Superior temporal gyrus (tissue), 1 donor: ENCODE results near the gene CDRT4.
"Not testable (repeated sequence)": the region's sequence is repeated elsewhere in the genome, so short reads cannot be mapped to it uniquely, and the experiment has no call there.

Experiments
- DNase-seq: peaks from one replicate; pipeline ENCODE4 v3.0.0-alpha.2; 2016; ENCODE audit errors: extremely low spot score

The CDRT4 gene

DNA sequence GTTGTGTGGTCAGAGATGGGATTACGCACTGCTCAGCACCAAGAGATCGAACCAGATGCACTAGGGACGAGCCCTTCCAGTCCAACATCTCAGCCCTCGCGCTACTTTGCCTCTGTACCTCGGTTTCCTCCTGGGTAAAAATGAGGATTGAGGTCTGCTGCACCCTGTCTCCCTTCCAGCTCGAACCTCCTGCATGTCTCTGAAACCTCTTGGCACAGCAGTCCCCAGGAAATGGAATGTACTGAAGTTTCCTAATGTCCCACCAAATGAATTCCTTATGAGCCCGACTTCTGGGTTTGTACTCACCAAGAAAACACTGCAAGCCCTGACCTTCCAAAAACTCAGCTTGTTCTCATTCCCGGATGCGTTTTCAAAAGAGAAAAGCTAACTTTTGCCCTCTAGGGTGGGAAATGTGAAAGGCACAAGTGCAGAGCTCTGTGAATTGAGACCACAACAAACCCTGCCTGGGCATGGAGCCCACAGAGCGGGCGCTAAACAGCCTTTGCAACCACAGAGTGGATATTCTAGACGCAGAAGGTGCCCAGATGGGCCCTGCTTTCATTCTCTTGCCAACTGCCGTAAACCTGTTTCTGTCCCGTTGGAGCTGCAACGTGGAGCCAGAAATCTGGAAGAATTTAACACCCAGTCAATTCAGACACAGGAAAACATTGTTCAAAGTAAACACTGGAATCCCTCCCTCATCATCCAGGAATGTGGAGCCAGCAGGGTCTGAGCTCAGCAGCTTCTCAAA is 10.3 kb downstream of the CDRT4 start:
- peak; percentile 92 for DNase-seq

DNA sequence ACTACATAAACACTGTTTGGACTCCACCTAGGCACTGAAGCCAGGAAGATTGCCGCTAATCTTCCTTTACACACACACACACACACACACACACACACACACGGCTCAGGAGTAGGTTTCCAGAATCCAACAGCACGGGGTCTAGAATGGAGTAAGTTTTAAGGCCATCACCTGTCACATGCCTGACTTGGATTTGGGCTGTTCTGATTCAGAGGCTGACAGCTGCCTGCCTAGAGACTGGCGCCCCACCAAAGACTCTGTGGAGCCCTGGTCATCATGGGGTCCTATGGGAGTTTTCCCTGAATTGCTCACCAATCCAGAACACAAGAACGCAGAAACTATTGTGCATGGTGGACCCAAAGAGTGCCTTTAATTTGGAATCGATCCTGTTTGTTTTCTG is 10.9 kb downstream of the CDRT4 start:
- no peak for DNase-seq

DNA sequence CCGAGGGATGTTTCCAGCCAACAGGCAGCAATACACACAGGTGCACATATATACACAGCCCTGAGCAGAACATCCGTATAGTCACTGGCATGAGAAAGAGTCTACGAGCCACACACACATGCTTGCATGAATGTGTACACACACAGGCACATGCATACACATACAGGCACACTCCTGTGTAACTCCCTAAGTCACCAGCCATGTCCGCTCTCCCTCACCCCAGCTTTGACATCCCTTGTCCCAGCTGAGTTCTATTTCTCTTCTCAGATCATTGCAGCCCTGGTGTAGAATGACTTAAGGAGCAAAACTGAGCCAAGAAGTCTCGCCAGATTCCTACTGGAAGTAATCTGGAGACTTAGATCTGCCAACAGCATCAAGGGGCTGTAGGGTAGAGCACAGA is 13.1 kb downstream of the CDRT4 start:
- no peak for DNase-seq

DNA sequence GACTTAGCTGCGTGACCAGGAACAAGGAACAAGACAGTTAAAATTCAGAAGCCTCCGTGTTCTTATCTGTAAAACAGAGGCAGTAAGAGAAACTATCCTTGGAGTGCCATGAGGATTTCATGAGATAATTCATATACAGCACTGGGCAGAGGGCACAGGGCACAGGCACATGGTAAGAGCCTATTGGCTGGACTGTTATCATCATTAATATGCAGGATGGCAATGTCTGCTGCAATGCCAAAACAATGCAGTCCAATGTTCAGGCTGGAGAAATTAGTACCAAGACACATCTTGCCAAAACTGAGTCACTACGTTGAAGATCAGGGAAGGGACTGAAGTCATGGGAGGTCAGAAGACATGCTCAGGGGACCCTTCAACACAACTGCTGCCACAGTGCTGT is 13.6 kb downstream of the CDRT4 start:
- DNase-seq: peak; percentile 86

DNA sequence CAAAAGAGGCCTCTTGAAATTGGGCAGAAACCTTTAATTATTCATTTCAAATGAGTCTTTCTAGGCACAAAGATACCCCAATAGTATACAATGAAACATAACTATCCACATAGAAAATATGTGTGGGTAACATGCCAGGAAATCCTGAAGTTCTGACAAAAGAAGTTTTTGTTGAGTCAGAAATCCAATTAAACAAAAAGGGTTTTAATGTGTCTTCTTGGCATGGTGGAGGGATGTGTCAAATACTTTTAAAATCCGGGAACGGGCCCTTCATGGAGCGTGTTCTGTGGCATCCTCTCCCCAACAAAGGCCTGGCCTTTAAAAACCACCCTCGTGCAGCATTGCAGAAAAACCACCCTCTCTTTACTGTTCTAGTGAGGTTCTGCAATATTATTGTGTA is 14.2 kb downstream of the CDRT4 start:
- no peak for DNase-seq

DNA sequence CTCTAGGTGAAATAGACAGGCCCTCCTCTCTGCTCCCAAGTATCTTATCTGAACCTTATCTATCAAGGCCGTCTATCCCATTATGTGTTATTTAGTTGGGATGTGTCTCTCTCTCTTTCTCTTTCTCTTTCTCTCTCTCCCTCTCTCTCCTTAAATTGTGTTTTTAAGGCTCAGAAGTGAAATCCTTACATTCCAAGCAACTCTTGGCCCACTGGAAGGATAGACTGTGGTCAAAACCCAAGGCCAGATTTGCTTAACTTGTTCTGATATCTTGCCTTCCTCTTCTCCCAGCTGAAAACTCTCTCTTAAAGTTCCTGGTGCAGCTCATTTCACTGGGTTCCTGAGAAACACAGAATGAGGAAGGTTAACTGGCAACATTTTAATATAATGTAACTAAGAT is 14.7 kb downstream of the CDRT4 start:
- DNase-seq: no peak

DNA sequence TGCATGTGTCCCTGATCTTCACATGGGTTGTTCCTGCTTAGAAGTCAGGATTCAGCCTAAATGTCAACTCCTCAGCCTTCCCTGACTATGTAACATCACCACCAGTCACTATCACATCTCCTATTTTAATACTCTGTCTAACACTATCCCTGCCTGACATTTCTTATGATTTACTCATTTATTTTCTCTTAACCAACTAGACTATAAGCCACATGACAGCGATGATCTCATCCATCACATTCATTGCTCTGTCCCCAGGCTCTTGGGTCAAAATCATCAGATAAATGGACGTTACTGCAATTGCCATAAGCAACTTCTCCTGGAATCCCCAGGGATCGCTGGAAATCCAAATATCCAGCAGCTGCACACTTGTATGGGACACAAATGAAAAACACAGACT is 15.7 kb downstream of the CDRT4 start:
- DNase-seq: no peak

DNA sequence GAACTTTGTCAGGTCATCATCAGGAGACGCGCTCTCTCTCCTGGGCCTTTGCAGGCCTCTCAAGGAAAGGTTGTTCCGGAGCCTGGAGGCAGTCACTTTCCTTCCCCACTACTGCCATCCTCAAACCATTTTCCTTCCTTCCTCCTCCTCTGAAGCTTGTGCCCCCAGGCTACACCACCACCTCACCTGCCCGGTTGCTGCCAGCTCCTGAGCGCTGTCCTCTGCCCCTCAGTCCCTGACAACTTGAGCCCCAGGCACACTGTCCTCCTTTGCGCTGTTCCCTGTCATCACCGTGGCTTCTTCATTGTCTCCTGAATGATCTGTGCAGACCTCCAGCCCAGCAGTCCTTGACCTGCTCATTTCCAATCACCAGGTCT is 18.9 kb downstream of the CDRT4 start:
- no peak for DNase-seq

DNA sequence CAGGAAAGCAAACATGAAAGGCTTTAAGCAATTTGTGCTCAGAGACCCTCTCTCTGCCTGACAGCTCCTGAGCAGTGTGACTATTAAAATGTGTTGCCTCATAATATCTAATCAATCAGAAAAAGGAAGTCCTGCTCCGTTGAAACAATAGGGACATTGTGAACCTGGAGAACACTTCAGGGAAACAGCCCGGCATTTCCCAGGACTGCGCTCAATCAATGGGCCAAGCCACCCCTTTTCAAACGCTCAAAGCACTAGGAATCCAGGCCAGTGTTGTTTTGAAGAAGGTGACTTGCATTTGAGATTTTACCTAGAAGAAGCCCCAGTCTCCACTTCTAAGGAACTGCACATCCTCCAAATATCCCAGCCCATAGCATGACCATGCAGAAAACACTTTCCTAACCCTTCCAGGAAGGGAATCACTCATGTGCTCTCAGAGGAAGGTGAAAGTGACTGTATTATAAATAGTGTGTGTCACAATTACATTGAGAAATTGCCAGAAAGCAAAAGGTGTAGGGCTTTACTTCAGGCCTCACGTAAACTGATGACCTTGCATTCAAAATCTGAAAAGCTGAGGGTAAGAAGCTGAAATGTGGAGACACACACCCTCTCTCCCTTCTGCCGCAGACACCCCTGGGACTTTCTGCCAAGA is 19.4 kb downstream of the CDRT4 start:
- no peak for DNase-seq

DNA sequence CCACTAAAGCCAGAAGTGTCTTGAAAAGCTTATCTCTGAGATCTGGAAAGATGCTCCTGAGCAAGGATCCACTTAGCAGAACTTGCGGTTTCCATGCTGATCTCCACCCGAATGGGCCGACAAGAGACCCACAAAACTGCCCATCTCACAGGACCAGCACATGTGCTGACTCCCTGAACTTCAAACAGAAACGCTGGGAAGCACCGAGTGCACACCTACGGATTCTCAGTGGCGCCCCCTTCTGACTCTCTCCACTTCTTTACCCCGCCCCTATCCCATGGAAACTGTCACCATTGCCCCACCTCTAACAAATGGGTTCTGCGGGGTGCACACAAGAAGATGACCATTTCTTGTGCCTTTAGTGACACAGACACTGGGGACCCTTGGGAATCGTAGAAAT is 21.4 kb downstream of the CDRT4 start:
- DNase-seq: no peak

DNA sequence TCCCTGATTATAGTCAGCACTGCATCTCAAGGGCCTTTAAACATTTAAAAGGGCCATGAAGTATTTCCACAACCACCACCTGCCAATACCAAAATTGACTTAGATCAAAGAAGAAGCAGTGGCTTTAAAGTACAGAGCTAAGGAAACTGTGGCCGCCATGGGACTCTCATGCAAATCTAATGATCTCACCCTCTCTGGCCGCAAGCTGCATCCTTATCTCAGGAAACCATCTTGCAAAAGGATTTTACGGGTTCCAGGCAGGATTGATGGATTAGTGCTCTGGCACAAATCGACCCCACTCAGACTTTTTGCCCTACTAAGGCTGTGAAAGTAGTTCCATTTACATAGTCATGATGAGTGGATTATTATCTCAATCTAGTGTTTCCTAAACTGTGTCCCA is 22.6 kb downstream of the CDRT4 start:
- no peak for DNase-seq

DNA sequence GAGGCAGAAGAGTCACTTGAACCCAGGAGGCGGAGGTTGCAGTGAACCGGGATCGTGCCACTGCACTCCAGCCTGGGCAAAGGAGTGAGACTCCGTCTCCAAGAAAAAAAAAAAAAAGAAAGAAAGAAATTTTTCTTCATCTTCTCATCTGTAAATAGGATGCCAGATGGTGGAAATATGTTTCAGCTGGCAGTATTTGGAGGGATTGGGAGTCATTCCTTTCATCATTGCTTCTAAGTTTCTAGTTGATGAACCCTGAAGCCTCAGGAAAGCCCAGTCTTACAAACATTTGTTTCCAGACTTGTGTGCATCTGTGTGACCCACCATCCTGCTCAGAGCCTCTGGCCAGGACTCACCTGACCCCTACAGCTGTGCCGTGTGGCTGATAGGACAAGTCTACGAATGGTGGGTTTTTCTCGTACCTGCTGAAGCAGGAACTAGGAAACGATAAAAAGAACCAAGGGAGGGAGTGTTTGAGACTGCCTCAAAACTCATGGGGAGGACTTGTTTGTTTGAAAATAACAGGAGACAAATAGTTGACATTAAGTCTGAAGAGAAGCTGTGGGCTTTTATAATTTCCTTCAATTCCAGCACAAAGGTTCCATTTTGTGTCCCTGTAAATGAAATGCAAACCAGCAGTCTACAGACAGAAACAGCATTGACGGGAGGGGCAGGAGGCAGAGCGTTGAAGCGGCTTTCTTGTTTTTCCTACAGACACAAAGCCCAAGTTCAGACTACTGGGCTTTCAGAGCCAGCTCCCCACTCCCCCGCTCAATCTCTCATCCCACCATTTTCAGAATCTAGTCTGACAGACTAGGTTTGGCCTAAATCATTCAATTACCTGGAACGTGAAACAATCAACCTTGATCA is 24.9 kb downstream of the CDRT4 start:
- DNase-seq: peak; percentile 86

DNA sequence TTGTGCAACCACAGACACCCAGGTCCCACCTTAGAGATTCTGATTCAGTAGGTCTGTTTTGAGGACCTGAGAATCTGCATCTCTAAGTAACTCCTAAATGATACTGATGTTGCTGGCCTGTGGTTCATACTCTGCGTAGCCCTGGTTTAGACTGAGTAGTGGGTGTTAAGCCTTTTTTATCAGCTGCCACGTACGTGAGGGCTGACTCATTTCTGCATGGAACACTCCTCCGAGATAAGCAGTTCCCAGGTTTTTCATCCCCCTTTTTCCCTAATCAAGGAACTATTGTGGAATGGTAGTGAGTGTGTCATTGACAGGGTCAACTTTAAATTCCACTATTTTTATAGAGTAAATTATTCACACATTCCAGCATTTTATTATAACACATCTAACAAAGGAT is 26.1 kb downstream of the CDRT4 start:
- no peak for DNase-seq

DNA sequence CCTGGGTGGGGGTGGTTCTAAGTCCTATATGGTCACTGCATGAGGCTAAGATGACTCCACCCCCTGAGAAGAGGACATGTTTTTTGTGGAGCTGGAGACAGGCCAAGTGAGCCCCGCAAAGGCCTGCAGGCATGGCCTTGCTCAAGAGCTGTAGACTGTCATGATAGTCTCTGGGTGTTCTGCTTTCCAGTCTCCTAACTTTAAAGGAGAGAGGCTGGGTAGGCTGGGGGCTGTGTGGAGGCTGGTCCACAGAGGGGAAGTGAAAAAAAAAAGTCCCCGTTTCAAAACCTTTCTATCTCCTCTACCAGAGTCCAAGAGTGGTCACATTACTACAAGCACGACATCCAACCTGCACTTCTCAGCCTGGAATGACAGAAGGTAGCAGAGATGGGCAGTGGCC is 27.1 kb downstream of the CDRT4 start:
- no peak for DNase-seq

DNA sequence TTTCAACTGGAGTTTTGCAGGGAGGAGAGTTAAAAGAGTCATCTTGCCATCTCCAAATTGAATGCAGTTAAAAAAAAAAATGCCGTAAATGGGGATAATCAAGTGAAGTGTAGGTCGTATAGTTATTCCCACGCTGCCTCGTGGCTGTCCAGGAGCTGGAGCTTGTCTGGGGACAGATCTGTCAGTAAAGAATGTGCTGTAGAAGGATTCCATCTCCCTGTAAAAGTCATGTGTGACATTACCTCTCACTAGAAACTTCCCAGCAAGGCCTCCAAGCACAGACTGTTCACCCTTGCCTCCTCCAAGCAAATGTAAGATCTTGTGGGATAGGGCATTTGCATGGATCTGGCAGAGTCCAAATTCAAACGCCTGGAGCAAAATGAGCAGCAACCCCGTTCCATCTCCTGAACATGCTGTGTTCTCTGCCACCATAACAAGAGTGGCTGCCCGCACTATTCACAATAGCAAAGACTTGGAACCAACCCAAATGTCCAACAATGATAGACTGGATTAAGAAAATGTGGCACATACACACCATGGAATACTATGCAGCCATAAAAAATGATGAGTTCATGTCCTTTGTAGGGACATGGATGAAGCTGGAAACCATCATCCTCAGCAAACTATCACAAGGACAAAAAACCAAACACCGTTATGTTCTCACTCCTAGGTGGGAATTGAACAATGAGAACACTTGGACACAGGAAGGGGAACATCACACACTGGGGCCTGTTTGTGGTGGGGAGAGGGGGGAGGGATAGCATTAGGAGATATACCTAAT is 28.0 kb downstream of the CDRT4 start:
- not testable (repeated sequence) for DNase-seq

DNA sequence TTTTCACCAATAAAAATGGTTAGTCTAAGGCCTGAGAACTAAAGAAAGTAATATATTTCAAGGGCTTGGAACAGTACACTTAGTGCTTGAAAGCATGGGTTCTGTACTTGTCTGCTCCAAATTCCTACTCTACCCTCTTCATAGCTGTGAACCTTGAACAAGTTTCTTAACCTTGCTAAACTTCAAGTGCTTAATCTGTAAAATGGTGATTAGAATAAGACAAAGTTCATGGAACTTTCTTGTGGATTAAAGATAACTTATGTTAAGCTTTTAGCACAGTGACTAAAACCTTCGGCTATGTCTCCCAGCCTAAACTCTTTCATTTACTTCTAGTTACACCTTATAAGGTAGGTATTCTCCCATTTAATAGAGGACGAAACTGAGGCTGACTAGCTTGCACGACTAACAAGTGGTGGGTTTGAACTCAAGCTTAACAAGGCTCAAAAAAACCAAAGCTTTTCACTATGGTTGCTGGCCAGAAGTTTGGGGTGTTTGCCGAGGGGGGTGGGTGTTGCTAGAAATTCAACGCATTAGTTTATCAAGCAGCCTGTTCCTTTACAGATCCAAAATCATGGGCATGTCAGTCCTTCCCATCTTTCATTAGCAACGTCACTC is 28.8 kb downstream of the CDRT4 start:
- no peak for DNase-seq

DNA sequence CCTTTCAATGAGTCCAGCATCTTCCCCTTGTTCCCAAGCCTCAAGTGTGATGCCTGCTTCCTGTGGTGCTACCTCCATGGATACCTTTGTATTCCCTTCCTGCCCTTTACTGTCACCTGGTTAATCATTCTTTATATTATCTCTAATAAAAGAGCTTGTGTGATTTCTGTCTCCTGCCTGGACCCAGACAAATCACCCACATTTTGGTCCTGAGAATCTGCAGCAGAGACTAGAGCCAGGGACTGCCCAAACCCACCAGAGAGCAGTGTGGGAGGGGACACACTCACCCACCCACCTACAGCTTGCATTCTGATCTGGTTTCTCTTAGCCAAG is 30.2 kb downstream of the CDRT4 start:
- no peak for DNase-seq

DNA sequence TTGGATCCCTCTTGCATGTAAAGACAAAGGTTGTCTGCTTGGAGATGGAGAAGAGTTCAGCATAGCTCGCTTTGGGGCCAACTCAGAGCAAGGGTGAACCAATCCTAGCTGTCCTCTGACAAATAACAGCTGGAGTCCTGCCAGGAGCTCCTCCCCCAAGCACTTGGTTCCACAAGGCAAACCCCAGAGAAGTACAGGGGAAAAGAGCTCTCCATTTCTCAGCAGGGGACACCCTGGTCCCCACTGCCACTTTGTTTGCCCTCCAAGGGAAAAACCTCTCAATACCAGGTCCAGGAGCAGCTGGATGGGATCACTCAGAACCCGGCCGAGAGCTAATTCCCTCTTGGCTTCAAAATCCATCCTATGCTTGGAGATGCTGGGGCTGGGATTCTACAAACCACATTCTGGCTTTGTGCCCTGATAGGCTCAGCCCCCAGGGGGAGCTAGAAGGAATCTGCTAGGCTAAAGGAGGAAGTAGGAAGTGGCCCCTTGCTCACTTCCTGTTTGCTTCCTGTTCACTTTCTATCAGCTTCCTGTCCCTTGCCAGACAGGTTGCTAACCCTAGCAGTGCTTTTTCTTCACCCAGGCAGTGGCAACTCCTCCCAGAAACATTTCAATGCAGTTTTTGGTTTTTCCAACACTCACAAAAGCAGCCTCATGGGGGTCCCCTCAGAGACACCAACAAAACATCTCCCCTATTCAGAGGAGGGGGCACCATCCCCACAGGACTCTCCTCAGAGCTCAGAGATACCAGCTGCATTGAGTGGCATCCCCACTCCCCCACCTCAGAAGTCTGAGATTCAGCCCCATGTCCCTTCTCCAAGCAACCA is 30.7 kb downstream of the CDRT4 start:
- DNase-seq: peak; percentile 68

DNA sequence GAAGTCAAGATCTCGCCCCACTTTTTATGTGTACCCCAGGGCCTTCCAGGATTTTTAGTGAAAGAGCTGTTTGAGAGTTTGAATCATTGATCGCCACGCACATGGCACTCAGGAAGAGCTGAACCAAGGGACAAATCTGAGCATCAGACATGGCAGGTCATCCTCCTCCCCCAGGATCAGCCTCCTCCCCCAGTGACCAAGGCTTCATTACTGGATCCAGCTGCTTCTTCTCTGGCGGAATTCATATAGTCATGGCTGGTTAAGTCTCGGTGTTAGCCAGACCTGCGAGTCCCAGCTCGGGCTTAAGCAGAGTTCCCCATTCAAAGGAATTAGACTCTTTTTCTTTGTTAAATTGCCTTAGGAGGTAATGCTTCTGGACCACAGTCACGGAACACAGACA is 32.5 kb downstream of the CDRT4 start:
- no peak for DNase-seq

DNA sequence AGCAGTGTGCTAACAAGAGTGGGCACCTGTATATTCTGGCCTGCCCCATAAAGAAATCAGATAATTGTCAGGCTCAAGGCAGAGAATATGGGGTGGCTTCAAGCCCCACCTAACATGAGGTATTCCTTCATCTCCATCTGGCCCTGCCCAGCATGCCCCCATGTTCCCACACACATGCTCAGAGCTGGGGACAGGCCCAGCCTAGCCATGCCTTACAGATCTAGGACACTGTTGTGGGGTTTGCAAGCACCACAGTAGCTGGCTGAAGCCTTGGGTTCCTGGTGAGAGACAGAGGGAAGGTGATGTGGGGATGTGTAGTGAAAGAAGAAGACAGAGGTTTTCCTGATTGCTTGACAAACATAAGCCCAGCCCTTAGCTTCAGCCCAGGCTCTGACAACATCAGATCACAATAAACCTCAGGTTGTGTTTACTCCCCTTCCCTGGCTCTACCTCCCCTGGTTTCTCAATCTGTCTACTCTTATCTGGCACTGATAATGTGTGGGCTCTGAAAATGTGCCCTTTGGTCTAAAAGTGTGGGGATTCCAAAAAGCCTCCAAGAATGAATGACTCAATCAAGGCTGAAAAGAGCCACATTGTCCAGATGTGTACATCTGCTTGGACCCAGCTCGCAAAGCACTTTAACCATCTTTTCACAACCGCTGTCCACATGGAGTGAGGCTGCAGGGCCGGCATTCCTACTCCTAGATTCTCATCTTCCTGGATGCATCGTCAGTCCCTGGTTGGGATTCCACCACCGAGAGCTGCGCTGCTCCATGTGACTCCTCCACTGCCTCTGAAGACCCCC is 34.4 kb downstream of the CDRT4 start:
- DNase-seq: no peak
